Caco-2 (cell line): ENCODE measurements around the gene ERICH4. TPM values are rescaled to one million over a fixed set of nuclear protein-coding genes. Genes with fewer than 3 reads are reported as not detected.

Experiments
- BruUV-seq: library from RNA; stranded (reverse); fragments of 400-500 nt; replicated peaks from 2 replicates; lab custom pipeline; 2021; lab: Mats Ljungman, UMichigan
- CTCF ChIA-PET: fragments of 300-600 bp; sonication (Branson Sonifier 250); formaldehyde crosslinking; loops from one replicate; lab custom pipeline; 2022; ENCODE audit warnings: antibody characterized with exemption; lab: Charles Lee
- POLR2A ChIA-PET: fragments of 300-600 bp; sonication (Branson Sonifier 250); formaldehyde crosslinking; loops from one replicate; lab custom pipeline; 2022; ENCODE audit warnings: antibody characterized with exemption; lab: Charles Lee
- DNase-seq, 2 experiments: peaks; one replicate each; pipeline versions ENCODE4 v3.0.0 to v3.0.0-alpha.2; 2020 to 2022
- H3K27me3 ChIP-seq: replicated peaks from 2 replicates; pipeline ENCODE4 v1.6.0; 2011; ENCODE audit warnings: low read length; ENCODE audit not compliant: control insufficient read depth, insufficient read depth
- H3K36me3 ChIP-seq: 2 replicates; pipeline ENCODE4 v1.5.1; 2011; ENCODE audit warnings: low read length; ENCODE audit not compliant: control insufficient read depth, insufficient read depth
- H3K4me1 ChIP-seq: fragments of 250-450 bp; sonication (Bioruptor Pico); 2 replicates; pipeline ENCODE4 v1.5.1; 2020; ENCODE audit warnings: mild to moderate bottlenecking
- H3K4me3 ChIP-seq: 2 replicates; pipeline ENCODE4 v1.5.1; 2011; ENCODE audit warnings: low read depth, mild to moderate bottlenecking, control low read depth, low read length
- H3K9me3 ChIP-seq: fragments of 250-450 bp; sonication (Bioruptor Pico); 2 replicates; pipeline ENCODE4 v1.5.1; 2020; ENCODE audit warnings: mild to moderate bottlenecking, moderate library complexity
- H3K27ac Mint-ChIP-seq: one replicate; pipeline ENCODE4 v1.8.0; 2022; ENCODE audit warnings: mixed read lengths; ENCODE audit not compliant: unreplicated experiment
- H3K27me3 Mint-ChIP-seq: one replicate; pipeline ENCODE4 v1.8.0; 2022; ENCODE audit warnings: mixed read lengths; ENCODE audit not compliant: insufficient read depth, unreplicated experiment
- H3K36me3 Mint-ChIP-seq: one replicate; pipeline ENCODE4 v1.8.0; 2022; ENCODE audit warnings: mild to moderate bottlenecking, mixed read lengths; ENCODE audit not compliant: insufficient read depth, unreplicated experiment
- H3K4me1 Mint-ChIP-seq: one replicate; pipeline ENCODE4 v1.8.0; 2022; ENCODE audit warnings: low read depth, mixed read lengths; ENCODE audit not compliant: unreplicated experiment
- H3K4me3 Mint-ChIP-seq: one replicate; pipeline ENCODE4 v1.8.0; 2022; ENCODE audit warnings: mild to moderate bottlenecking, moderate library complexity, mixed read lengths; ENCODE audit not compliant: unreplicated experiment
- H3K9me3 Mint-ChIP-seq: one replicate; pipeline ENCODE4 v1.8.0; 2022; ENCODE audit warnings: mixed read lengths; ENCODE audit not compliant: unreplicated experiment
- intact Hi-C: fragments of 100-400 bp; cut with micrococcal nuclease; formaldehyde crosslinking; loops from one replicate; pipeline ENCODE4 v1.10.0; 2022; ENCODE audit not compliant: unreplicated experiment
- total RNA-seq: library from RNA; stranded (reverse); gene quantifications from 2 replicates; pipeline ENCODE4 v1.2.3, GENCODE V29; 2022
- TF ChIP-seq, protein P1 (sequence below), 2 experiments: fragments of 200-600 bp in 1 of 2; IDR thresholded peaks; 1 replicate in 1 of 2; 2 replicates in 1 of 2; pipeline versions ENCODE4 v1.5.1 to v1.8.0; 2011 to 2022; ENCODE audit warnings: antibody characterized with exemption in 1 of 2, control low read depth in 1 of 2, inconsistent platforms in 1 of 2, low read depth in 1 of 2, low read length in 1 of 2, mild to moderate bottlenecking in 1 of 2, moderate library complexity in 1 of 2; ENCODE audit not compliant: insufficient read depth in 1 of 2, severe bottlenecking in 1 of 2, unreplicated experiment in 1 of 2

The ERICH4 gene
- total RNA-seq, 1 experiment from 2014 or later: not detected

GRCh38 chr19:41399091-41399490 is 43.9 kb upstream of the ERICH4 start:
- Histone ChIP-seq H3K9me3 (no peaks in the 10 kb centered on the region), H3K4me1 (0 out of 2 replicates have a peak, but pooled peaks cover 6% of the 10 kb centered on the region), H3K27me3 (no peaks in the 10 kb centered on the region; the same call in 1 of the 2 replicates), H3K4me3 (no peak overlapping the region; the same call in 1 of the 2 replicates), H3K36me3 (no peaks in the 10 kb centered on the region)
- no TSS peak for BruUV-seq
- POLR2A ChIA-PET: interaction anchor here (1.4 kb wide), 1 partner anchor 10 kb away, joined by 3 read pairs; no protein-coding TSS in a partner anchor
- Mint-ChIP-seq H3K27ac (no peak overlapping the region), H3K4me1 (peaks cover 15% of the 10 kb centered on the region), H3K36me3 (peaks cover 10% of the 10 kb centered on the region), H3K27me3 (no peaks in the 10 kb centered on the region), H3K4me3 (peak overlapping the region; percentile 44), H3K9me3 (no peaks in the 10 kb centered on the region)
- CTCF ChIA-PET: no interaction called here
- DNase-seq: no peak
- TF ChIP-seq, protein P1, sequence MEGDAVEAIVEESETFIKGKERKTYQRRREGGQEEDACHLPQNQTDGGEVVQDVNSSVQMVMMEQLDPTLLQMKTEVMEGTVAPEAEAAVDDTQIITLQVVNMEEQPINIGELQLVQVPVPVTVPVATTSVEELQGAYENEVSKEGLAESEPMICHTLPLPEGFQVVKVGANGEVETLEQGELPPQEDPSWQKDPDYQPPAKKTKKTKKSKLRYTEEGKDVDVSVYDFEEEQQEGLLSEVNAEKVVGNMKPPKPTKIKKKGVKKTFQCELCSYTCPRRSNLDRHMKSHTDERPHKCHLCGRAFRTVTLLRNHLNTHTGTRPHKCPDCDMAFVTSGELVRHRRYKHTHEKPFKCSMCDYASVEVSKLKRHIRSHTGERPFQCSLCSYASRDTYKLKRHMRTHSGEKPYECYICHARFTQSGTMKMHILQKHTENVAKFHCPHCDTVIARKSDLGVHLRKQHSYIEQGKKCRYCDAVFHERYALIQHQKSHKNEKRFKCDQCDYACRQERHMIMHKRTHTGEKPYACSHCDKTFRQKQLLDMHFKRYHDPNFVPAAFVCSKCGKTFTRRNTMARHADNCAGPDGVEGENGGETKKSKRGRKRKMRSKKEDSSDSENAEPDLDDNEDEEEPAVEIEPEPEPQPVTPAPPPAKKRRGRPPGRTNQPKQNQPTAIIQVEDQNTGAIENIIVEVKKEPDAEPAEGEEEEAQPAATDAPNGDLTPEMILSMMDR (IDR thresholded peaks at IDR 0.05; ENCODE audit: insufficient read depth in 1 of 2, low read depth in 1 of 2, low read length in 1 of 2, severe bottlenecking in 1 of 2, unreplicated experiment in 1 of 2): no peak
- intact Hi-C loops: no loop called here

GRCh38 chr19:41399525-41399924 is 43.4 kb upstream of the ERICH4 start:
- intact Hi-C loops: no loop called here
- TF ChIP-seq, protein P1 (IDR thresholded peaks at IDR 0.05; ENCODE audit: insufficient read depth in 1 of 2, low read depth in 1 of 2, low read length in 1 of 2, severe bottlenecking in 1 of 2, unreplicated experiment in 1 of 2): no peak
- Mint-ChIP-seq H3K4me3 (peak overlapping the region; percentile 44), H3K9me3 (no peaks in the 10 kb centered on the region), H3K27me3 (no peaks in the 10 kb centered on the region), H3K27ac (no peak overlapping the region), H3K4me1 (peaks cover 15% of the 10 kb centered on the region), H3K36me3 (peaks cover 10% of the 10 kb centered on the region)
- ChIA-PET CTCF (no interaction called here), POLR2A (interaction anchor here (1.4 kb wide), 1 partner anchor 10 kb away, joined by 3 read pairs; no protein-coding TSS in a partner anchor)
- H3K9me3 ChIP-seq: no peaks in the 10 kb centered on the region
- no peaks in the 10 kb centered on the region for H3K36me3 ChIP-seq
- DNase-seq: no peak
- no peaks in the 10 kb centered on the region; the same call in 1 of the 2 replicates for H3K27me3 ChIP-seq
- no peak overlapping the region for H3K4me3 ChIP-seq
- BruUV-seq: no TSS peak
- 0 out of 2 replicates have a peak, but pooled peaks cover 6% of the 10 kb centered on the region for H3K4me1 ChIP-seq

DNA sequence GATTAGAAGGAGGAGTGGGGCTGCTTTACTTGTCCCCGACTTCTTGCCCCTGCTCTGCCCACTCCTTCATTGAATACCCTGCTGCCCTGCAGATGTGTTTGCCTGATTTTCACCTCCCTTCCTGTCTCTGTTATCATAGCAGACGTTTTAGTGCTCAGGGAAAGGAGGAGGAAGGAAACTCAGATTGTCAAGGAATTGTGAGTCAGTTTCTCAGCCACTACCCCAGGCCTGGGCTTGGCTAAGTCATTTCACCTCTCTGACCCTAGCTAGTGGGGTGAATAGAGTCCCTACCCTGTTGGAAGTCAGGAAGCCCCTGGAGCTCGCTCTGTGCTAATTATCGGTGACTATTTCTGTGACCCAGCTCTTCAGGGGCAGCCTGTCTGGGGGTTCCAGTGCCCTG is 41.5 kb upstream of the ERICH4 start:
- 0 out of 2 replicates have a peak, but pooled peaks cover 6% of the 10 kb centered on the region for H3K4me1 ChIP-seq
- Mint-ChIP-seq H3K36me3 (peaks cover 10% of the 10 kb centered on the region), H3K4me3 (no peak overlapping the region), H3K27ac (no peak overlapping the region), H3K4me1 (peaks cover 15% of the 10 kb centered on the region), H3K27me3 (no peaks in the 10 kb centered on the region), H3K9me3 (no peaks in the 10 kb centered on the region)
- no peaks in the 10 kb centered on the region; the same call in 1 of the 2 replicates for H3K27me3 ChIP-seq
- POLR2A ChIA-PET: no interaction called here
- intact Hi-C loops: no loop called here
- H3K4me3 ChIP-seq: no peak overlapping the region
- H3K36me3 ChIP-seq: no peaks in the 10 kb centered on the region
- TF ChIP-seq, protein P1 (IDR thresholded peaks at IDR 0.05; ENCODE audit: insufficient read depth in 1 of 2, low read depth in 1 of 2, low read length in 1 of 2, severe bottlenecking in 1 of 2, unreplicated experiment in 1 of 2): no peak
- DNase-seq: no peak
- BruUV-seq: no TSS peak
- CTCF ChIA-PET: interaction anchor here (0.8 kb wide), 1 partner anchor 48 kb away, joined by 3 read pairs; no protein-coding TSS in a partner anchor
- H3K9me3 ChIP-seq: no peaks in the 10 kb centered on the region
